ENCODE measurements around the gene ZBTB20. TPM values are rescaled to one million over a fixed set of nuclear protein-coding genes. Genes with fewer than 3 reads are reported as not detected.

ZBTB20 gene
- total and polyA plus RNA-seq, 4 donors: 0.88 to 83.2 (median 20.4) TPM

DNA sequence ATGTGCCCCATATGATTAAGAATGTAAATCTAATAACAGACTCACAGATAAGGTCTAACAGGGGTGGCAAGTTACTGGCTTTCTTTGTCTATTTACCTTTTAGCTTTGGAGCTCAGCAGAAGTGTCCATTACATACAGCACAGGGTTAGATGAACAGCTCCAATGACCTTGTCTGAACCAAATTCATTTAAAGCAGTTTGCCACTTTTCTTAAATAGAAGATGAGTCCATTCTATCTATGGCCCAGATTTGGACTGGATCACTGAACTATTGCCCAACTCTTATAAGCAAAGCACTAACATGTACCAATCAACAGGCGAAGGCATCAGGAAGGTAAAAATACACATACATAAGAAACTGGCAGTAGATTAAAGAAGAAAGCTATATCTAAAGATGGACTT is 638.9 kb downstream of the ZBTB20 start (continued):
- TF ChIP-seq, protein P1, sequence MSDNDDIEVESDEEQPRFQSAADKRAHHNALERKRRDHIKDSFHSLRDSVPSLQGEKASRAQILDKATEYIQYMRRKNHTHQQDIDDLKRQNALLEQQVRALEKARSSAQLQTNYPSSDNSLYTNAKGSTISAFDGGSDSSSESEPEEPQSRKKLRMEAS (IDR thresholded peaks at IDR 0.05): no peak
- no peak for TF ChIP-seq RXRA (IDR thresholded peaks at IDR 0.05)
- no peak for TF ChIP-seq SP1 (IDR thresholded peaks at IDR 0.05)
- no peak for TF ChIP-seq FOXA1 (IDR thresholded peaks at IDR 0.05)
- TF ChIP-seq HNF4G (IDR thresholded peaks at IDR 0.05): no peak

DNA sequence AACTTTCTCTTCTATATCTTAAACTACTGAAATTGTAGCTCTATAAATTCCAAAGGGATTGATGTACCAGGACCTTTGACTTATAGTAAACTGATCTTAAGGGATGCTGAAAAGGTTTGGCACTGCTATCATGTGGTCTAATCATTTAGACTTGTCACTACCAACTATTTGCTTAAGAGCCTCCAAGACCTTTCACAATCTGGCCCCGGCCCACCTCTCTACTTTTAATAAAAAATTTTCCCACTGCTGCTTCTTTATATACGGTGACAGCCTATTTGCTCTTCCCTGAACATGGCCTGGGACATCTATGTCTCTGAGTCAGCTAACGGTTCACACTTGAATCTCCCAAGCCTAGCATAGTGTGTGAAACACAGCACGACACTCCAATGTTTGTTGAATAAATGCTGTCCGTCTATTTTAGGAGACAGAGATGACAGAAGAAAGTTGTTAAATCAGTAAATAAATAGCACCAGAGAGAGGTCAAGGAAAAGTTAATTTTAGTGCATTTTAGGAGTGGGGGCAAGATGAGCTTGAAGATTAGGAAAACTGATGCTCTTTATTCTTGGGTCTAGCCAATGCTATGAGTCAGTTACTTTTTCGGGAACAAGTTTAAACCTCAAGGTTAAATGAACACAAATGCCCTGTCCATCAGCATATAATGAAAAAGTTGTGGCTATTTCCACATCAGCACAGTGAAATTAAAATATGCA is 640.3 kb downstream of the ZBTB20 start:
- Histone ChIP-seq H3K9me3 (ENCODE audit: control insufficient read depth in 4 of 4, low read length in 3 of 4) (no peaks in the 10 kb centered on the region), H3K4me1 (ENCODE audit: control insufficient read depth in 4 of 4, insufficient read depth in 4 of 4, low read length in 3 of 4) (peaks cover 0 to 1% (median 0%) of the 10 kb centered on the region in 4 donors), H3K36me3 (ENCODE audit: control insufficient read depth in 4 of 4, insufficient read depth in 3 of 4, low read depth in 1 of 4, low read length in 3 of 4) (no peaks in the 10 kb centered on the region), H3K4me3 (ENCODE audit: low read depth in 1 of 3, low read length in 3 of 3) (no peak overlapping the region), H3K27ac (ENCODE audit: low read depth in 1 of 2, low read length in 2 of 2) (no peak overlapping the region), H3K27me3 (ENCODE audit: control insufficient read depth in 4 of 4, insufficient read depth in 4 of 4, low read length in 3 of 4) (no peaks in the 10 kb centered on the region), H3K9ac (ENCODE audit: low read depth in 1 of 2, low read length in 2 of 2) (no peak overlapping the region)
- DNase-seq (ENCODE audit: low spot score): no peak
- 70% methylated on average over 6 of the region's 6 CpGs for WGBS
- TF ChIP-seq HNF4A (conservative IDR thresholded peaks at IDR 0.05) (no peak), SP1 (IDR thresholded peaks at IDR 0.05) (no peak), JUND (IDR thresholded peaks at IDR 0.05) (no peak), NR2F2 (IDR thresholded peaks at IDR 0.05) (no peak)
- TF ChIP-seq, protein P2, sequence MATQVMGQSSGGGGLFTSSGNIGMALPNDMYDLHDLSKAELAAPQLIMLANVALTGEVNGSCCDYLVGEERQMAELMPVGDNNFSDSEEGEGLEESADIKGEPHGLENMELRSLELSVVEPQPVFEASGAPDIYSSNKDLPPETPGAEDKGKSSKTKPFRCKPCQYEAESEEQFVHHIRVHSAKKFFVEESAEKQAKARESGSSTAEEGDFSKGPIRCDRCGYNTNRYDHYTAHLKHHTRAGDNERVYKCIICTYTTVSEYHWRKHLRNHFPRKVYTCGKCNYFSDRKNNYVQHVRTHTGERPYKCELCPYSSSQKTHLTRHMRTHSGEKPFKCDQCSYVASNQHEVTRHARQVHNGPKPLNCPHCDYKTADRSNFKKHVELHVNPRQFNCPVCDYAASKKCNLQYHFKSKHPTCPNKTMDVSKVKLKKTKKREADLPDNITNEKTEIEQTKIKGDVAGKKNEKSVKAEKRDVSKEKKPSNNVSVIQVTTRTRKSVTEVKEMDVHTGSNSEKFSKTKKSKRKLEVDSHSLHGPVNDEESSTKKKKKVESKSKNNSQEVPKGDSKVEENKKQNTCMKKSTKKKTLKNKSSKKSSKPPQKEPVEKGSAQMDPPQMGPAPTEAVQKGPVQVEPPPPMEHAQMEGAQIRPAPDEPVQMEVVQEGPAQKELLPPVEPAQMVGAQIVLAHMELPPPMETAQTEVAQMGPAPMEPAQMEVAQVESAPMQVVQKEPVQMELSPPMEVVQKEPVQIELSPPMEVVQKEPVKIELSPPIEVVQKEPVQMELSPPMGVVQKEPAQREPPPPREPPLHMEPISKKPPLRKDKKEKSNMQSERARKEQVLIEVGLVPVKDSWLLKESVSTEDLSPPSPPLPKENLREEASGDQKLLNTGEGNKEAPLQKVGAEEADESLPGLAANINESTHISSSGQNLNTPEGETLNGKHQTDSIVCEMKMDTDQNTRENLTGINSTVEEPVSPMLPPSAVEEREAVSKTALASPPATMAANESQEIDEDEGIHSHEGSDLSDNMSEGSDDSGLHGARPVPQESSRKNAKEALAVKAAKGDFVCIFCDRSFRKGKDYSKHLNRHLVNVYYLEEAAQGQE (IDR thresholded peaks at IDR 0.05): no peak
- TF ChIP-seq, protein P3, sequence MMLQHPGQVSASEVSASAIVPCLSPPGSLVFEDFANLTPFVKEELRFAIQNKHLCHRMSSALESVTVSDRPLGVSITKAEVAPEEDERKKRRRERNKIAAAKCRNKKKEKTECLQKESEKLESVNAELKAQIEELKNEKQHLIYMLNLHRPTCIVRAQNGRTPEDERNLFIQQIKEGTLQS (IDR thresholded peaks at IDR 0.05): no peak
- TF ChIP-seq, protein P4, sequence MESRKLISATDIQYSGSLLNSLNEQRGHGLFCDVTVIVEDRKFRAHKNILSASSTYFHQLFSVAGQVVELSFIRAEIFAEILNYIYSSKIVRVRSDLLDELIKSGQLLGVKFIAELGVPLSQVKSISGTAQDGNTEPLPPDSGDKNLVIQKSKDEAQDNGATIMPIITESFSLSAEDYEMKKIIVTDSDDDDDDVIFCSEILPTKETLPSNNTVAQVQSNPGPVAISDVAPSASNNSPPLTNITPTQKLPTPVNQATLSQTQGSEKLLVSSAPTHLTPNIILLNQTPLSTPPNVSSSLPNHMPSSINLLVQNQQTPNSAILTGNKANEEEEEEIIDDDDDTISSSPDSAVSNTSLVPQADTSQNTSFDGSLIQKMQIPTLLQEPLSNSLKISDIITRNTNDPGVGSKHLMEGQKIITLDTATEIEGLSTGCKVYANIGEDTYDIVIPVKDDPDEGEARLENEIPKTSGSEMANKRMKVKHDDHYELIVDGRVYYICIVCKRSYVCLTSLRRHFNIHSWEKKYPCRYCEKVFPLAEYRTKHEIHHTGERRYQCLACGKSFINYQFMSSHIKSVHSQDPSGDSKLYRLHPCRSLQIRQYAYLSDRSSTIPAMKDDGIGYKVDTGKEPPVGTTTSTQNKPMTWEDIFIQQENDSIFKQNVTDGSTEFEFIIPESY (IDR thresholded peaks at IDR 0.05): no peak

DNA sequence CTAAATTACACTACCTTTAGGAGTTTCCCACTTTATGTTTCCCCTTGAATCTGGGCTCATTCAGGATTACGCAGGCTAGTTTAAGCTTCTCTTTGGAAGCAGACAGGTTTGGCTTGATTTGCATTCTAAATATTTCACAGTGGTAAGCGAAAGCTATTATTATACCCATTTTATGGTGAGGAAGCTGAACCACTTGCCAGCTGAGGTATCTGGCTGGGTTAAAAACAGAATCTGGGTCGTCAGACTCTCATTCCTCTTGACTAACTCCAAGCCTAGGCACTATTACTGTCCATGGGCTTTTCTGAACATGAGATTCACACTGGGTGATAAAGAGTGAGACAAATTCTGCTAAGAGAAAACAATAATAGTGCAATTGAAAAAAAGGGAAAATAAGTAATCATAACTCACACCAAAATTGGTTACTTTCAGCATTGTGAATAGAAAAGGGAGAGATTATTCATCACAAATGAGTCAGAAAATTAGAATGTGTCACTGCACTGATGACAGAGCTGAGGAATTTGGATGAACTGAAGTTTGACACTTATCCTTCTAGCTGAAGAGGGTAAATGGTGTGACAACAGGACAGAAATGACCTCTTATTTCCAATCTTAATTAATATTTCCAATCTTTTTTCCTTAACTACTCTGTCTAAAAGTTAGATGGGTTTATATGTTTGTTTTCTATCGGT is 642.0 kb downstream of the ZBTB20 start:
- Histone ChIP-seq H3K27ac (ENCODE audit: low read depth in 1 of 2, low read length in 2 of 2) (no peak overlapping the region), H3K4me1 (ENCODE audit: control insufficient read depth in 4 of 4, insufficient read depth in 4 of 4, low read length in 3 of 4) (peaks cover 0 to 1% (median 0%) of the 10 kb centered on the region in 4 donors), H3K4me3 (ENCODE audit: low read depth in 1 of 3, low read length in 3 of 3) (no peak overlapping the region), H3K36me3 (ENCODE audit: control insufficient read depth in 4 of 4, insufficient read depth in 3 of 4, low read depth in 1 of 4, low read length in 3 of 4) (no peaks in the 10 kb centered on the region), H3K9me3 (ENCODE audit: control insufficient read depth in 4 of 4, low read length in 3 of 4) (no peaks in the 10 kb centered on the region), H3K27me3 (ENCODE audit: control insufficient read depth in 4 of 4, insufficient read depth in 4 of 4, low read length in 3 of 4) (no peaks in the 10 kb centered on the region), H3K9ac (ENCODE audit: low read depth in 1 of 2, low read length in 2 of 2) (no peak overlapping the region)
- TF ChIP-seq EGR1 (IDR thresholded peaks at IDR 0.05; ENCODE audit: low read depth in 2 of 2) (no peak), FOXA2 (IDR thresholded peaks at IDR 0.05) (no peak), FOXA1 (IDR thresholded peaks at IDR 0.05) (no peak), HNF4A (conservative IDR thresholded peaks at IDR 0.05) (no peak), GABPA (IDR thresholded peaks at IDR 0.05 in 1 of 2, conservative IDR thresholded peaks at IDR 0.05 in 1 of 2) (no peak), YY1 (IDR thresholded peaks at IDR 0.05) (no peak), JUND (IDR thresholded peaks at IDR 0.05) (no peak)
- TF ChIP-seq, protein P5, sequence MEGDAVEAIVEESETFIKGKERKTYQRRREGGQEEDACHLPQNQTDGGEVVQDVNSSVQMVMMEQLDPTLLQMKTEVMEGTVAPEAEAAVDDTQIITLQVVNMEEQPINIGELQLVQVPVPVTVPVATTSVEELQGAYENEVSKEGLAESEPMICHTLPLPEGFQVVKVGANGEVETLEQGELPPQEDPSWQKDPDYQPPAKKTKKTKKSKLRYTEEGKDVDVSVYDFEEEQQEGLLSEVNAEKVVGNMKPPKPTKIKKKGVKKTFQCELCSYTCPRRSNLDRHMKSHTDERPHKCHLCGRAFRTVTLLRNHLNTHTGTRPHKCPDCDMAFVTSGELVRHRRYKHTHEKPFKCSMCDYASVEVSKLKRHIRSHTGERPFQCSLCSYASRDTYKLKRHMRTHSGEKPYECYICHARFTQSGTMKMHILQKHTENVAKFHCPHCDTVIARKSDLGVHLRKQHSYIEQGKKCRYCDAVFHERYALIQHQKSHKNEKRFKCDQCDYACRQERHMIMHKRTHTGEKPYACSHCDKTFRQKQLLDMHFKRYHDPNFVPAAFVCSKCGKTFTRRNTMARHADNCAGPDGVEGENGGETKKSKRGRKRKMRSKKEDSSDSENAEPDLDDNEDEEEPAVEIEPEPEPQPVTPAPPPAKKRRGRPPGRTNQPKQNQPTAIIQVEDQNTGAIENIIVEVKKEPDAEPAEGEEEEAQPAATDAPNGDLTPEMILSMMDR (IDR thresholded peaks at IDR 0.05; ENCODE audit: low read depth, low read length, missing input control): no peak
- TF ChIP-seq, protein P3 (IDR thresholded peaks at IDR 0.05): no peak
- TF ChIP-seq, protein P4 (IDR thresholded peaks at IDR 0.05): no peak
- DNase-seq (ENCODE audit: low spot score): no peak
- 84% methylated on average over 4 of the region's 4 CpGs for WGBS

Measured in liver (tissue), 9 donors.